ENCODE results near the gene SMAD9.

DNA sequence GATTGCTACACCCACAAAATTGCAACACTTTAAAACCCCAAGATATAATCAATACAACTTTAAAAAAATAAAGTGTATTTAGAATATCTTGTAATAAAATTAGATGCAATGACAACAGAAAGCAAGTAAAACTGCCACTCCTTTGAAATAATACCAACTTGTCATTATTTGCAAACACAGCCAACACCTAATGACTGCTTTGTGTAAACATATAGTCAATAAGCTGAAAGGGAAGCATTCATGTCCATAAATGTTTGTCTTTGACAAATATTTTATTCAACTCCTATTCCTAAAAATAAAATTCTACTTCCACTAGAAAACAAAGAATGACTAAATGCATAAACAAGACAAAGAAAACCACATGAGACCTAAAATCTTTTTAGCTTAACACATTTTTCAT lies 6.6 kb downstream of the SMAD9 start:
- TF ChIP-seq, protein P1, sequence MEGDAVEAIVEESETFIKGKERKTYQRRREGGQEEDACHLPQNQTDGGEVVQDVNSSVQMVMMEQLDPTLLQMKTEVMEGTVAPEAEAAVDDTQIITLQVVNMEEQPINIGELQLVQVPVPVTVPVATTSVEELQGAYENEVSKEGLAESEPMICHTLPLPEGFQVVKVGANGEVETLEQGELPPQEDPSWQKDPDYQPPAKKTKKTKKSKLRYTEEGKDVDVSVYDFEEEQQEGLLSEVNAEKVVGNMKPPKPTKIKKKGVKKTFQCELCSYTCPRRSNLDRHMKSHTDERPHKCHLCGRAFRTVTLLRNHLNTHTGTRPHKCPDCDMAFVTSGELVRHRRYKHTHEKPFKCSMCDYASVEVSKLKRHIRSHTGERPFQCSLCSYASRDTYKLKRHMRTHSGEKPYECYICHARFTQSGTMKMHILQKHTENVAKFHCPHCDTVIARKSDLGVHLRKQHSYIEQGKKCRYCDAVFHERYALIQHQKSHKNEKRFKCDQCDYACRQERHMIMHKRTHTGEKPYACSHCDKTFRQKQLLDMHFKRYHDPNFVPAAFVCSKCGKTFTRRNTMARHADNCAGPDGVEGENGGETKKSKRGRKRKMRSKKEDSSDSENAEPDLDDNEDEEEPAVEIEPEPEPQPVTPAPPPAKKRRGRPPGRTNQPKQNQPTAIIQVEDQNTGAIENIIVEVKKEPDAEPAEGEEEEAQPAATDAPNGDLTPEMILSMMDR (IDR thresholded peaks at IDR 0.05) = no peak
- TF ChIP-seq POLR2A (IDR thresholded peaks at IDR 0.05) = no peak
